Progenitor cell of endocrine pancreas (in vitro differentiated cells): Measurements from ENCODE around the gene SDC4. TPM values are rescaled to one million over a fixed set of nuclear protein-coding genes. Genes with fewer than 3 reads are reported as not detected.
A peak's percentile ranks its signal among the peaks of the same experiment; 100 is the strongest.

Experiments used
- DNase-seq: peaks from one replicate; pipeline ENCODE4 v3.0.0; 2021; ENCODE audit warnings: low spot score; ENCODE audit not compliant: unreplicated experiment
- H3K27ac Mint-ChIP-seq: 2 replicates; pipeline ENCODE4 v1.8.0; 2021; ENCODE audit warnings: mild to moderate bottlenecking, moderate library complexity, mixed read lengths
- H3K27me3 Mint-ChIP-seq: 2 replicates; pipeline ENCODE4 v1.8.0; 2021; ENCODE audit warnings: mixed read lengths
- H3K36me3 Mint-ChIP-seq: 2 replicates; pipeline ENCODE4 v1.8.0; 2022; ENCODE audit warnings: mixed read lengths; ENCODE audit not compliant: insufficient read depth
- H3K4me1 Mint-ChIP-seq: 2 replicates; pipeline ENCODE4 v1.8.0; 2021; ENCODE audit warnings: low read depth, mixed read lengths
- H3K4me3 Mint-ChIP-seq: 2 replicates; pipeline ENCODE4 v1.8.0; 2021; ENCODE audit warnings: low read depth, mild to moderate bottlenecking, moderate library complexity, mixed read lengths
- H3K9me3 Mint-ChIP-seq: 2 replicates; pipeline ENCODE4 v1.8.0; 2021; ENCODE audit warnings: low read depth, mixed read lengths
- CTCF ChIP-seq: fragments of 200-600 bp; sonication (generic); IDR thresholded peaks from one replicate; pipeline ENCODE4 v1.5.0; 2021; ENCODE audit warnings: antibody characterized with exemption, mild to moderate bottlenecking; ENCODE audit not compliant: unreplicated experiment
- total RNA-seq: library from RNA; stranded (reverse); gene quantifications from 2 replicates; pipeline ENCODE4 v1.2.1, GENCODE V29; 2021

The SDC4 gene
- total RNA-seq, 1 donor from 2014 or later, result 121 TPM

GRCh38 chr20:45374101-45374467, 25.9 kb upstream of the SDC4 start:
- TF ChIP-seq CTCF, result no peak
- H3K27ac Mint-ChIP-seq, result no peak overlapping the region
- DNase-seq, result no peak
- peaks cover 4% of the 10 kb centered on the region for H3K27me3 Mint-ChIP-seq
- no peaks in the 10 kb centered on the region for H3K36me3 Mint-ChIP-seq
- no peak overlapping the region for H3K4me3 Mint-ChIP-seq
- peaks cover 9% of the 10 kb centered on the region for H3K4me1 Mint-ChIP-seq
- no peaks in the 10 kb centered on the region for H3K9me3 Mint-ChIP-seq

GRCh38 chr20:45373353-45374100, 25.3 kb upstream of the SDC4 start:
- peak; percentile 87 for TF ChIP-seq CTCF
- Mint-ChIP-seq H3K36me3 (peaks cover 2% of the 10 kb centered on the region), H3K4me3 (peak overlapping the region; percentile 68), H3K27ac (peak overlapping the region; percentile 74), H3K4me1 (peaks cover 9% of the 10 kb centered on the region), H3K27me3 (peaks cover 4% of the 10 kb centered on the region), H3K9me3 (no peaks in the 10 kb centered on the region)
- peak; percentile 82 for DNase-seq

- peaks cover 4% of the 10 kb centered on the region for H3K27me3 Mint-ChIP-seq
- peak overlapping the region; percentile 33 for H3K27ac Mint-ChIP-seq
- peak overlapping the region; percentile 68 for H3K4me3 Mint-ChIP-seq
- peaks cover 8% of the 10 kb centered on the region for H3K36me3 Mint-ChIP-seq
- TF ChIP-seq CTCF, result no peak
- H3K4me1 Mint-ChIP-seq, result peaks cover 9% of the 10 kb centered on the region
- DNase-seq, result no peak
- H3K9me3 Mint-ChIP-seq, result no peaks in the 10 kb centered on the region
These were observed 24.6 kb upstream of the SDC4 start for GRCh38 chr20:45372646-45373352.

- H3K4me1 Mint-ChIP-seq, result peaks cover 9% of the 10 kb centered on the region
- H3K27me3 Mint-ChIP-seq, result peaks cover 4% of the 10 kb centered on the region
- no peak overlapping the region for H3K4me3 Mint-ChIP-seq
- H3K9me3 Mint-ChIP-seq, result no peaks in the 10 kb centered on the region
- no peak for DNase-seq
- TF ChIP-seq CTCF, result no peak
- H3K27ac Mint-ChIP-seq, result peak overlapping the region; percentile 33
- H3K36me3 Mint-ChIP-seq, result peaks cover 8% of the 10 kb centered on the region
These were observed 24.0 kb upstream of the SDC4 start for GRCh38 chr20:45372241-45372640.

- Mint-ChIP-seq H3K4me3 (no peak overlapping the region), H3K9me3 (no peaks in the 10 kb centered on the region), H3K27me3 (peaks cover 4% of the 10 kb centered on the region), H3K36me3 (peaks cover 10% of the 10 kb centered on the region), H3K4me1 (peaks cover 4% of the 10 kb centered on the region), H3K27ac (no peak overlapping the region)
- TF ChIP-seq CTCF, result no peak
- DNase-seq, result no peak
These were observed 22.4 kb upstream of the SDC4 start for GRCh38 chr20:45370571-45371160.
